GM23338 (cell line): ENCODE measurements around the gene TRPC4. TPM values are rescaled to one million over a fixed set of nuclear protein-coding genes. Genes with fewer than 3 reads are reported as not detected.

ENCODE experiments used
- ATAC-seq: fragments of 200-7000 bp; cut with Tn5 transposase; 3 replicates; pipeline ENCODE4 v1.9.1; 2020
- DNase-seq: peaks from one replicate; pipeline ENCODE4 v3.0.0-alpha.2; 2015; ENCODE audit warnings: low spot score
- H2AFZ ChIP-seq: fragments of 200-600 bp; sonication (generic); 2 replicates; pipeline ENCODE4 v1.8.0; 2016; ENCODE audit warnings: antibody characterized with exemption, mild to moderate bottlenecking, moderate library complexity
- H3F3A ChIP-seq: fragments of 200-600 bp; sonication (generic); replicated peaks from 2 replicates; pipeline ENCODE4 v1.8.0; 2017; ENCODE audit warnings: antibody characterized with exemption, mixed run types, low read depth
- H3K27ac ChIP-seq: fragments of 200-600 bp; sonication (generic); 2 replicates; pipeline ENCODE4 v1.6.1; 2016; ENCODE audit warnings: low read depth
- H3K27me3 ChIP-seq: fragments of 200-600 bp; sonication (generic); 2 replicates; pipeline ENCODE4 v1.8.0; 2016; ENCODE audit warnings: mild to moderate bottlenecking, mixed run types, moderate library complexity; ENCODE audit not compliant: insufficient read depth
- H3K36me3 ChIP-seq: fragments of 200-600 bp; sonication (generic); 2 replicates; pipeline ENCODE4 v1.8.0; 2016; ENCODE audit warnings: mild to moderate bottlenecking; ENCODE audit not compliant: insufficient read depth
- H3K4me1 ChIP-seq: fragments of 200-600 bp; sonication (generic); 2 replicates; pipeline ENCODE4 v1.8.0; 2016; ENCODE audit warnings: mild to moderate bottlenecking, moderate library complexity; ENCODE audit not compliant: insufficient read depth
- H3K4me2 ChIP-seq: fragments of 200-600 bp; sonication (generic); 2 replicates; pipeline ENCODE4 v1.7.1; 2017; ENCODE audit warnings: mixed run types
- H3K4me3 ChIP-seq: fragments of 200-600 bp; sonication (generic); 2 replicates; pipeline ENCODE4 v1.6.1; 2016; ENCODE audit warnings: mixed run types
- H3K79me2 ChIP-seq: fragments of 200-600 bp; sonication (generic); replicated peaks from 2 replicates; pipeline ENCODE4 v1.8.0; 2017; ENCODE audit warnings: mild to moderate bottlenecking; ENCODE audit not compliant: insufficient read depth
- H3K9me2 ChIP-seq: fragments of 200-600 bp; sonication (generic); 2 replicates; pipeline ENCODE4 v1.8.0; 2017; ENCODE audit not compliant: insufficient read depth
- H4K20me1 ChIP-seq: fragments of 200-600 bp; sonication (generic); replicated peaks from 2 replicates; pipeline ENCODE4 v1.8.0; 2017; ENCODE audit warnings: mild to moderate bottlenecking; ENCODE audit not compliant: insufficient read depth
- H3K27ac Mint-ChIP-seq: 2 replicates; pipeline ENCODE4 v1.8.0; 2020; ENCODE audit warnings: inconsistent platforms, mild to moderate bottlenecking, moderate library complexity, mixed read lengths
- H3K27me3 Mint-ChIP-seq: 3 replicates; pipeline ENCODE4 v1.8.0; 2022; ENCODE audit warnings: low read depth, mild to moderate bottlenecking, moderate library complexity, mixed read lengths, inconsistent platforms; ENCODE audit not compliant: insufficient read depth, poor library complexity
- H3K36me3 Mint-ChIP-seq: 3 replicates; pipeline ENCODE4 v1.8.0; 2021; ENCODE audit warnings: low read depth, mild to moderate bottlenecking, inconsistent platforms, moderate library complexity, mixed read lengths
- H3K4me1 Mint-ChIP-seq: 3 replicates; pipeline ENCODE4 v1.8.0; 2020; ENCODE audit warnings: mild to moderate bottlenecking, inconsistent platforms, mixed read lengths
- H3K4me3 Mint-ChIP-seq: 3 replicates; pipeline ENCODE4 v1.8.0; 2021; ENCODE audit warnings: moderate library complexity, mild to moderate bottlenecking, inconsistent platforms, mixed read lengths
- H3K9me3 Mint-ChIP-seq: 3 replicates; pipeline ENCODE4 v1.8.0; 2020; ENCODE audit warnings: moderate library complexity, mild to moderate bottlenecking, inconsistent platforms, mixed read lengths
- CREB1 ChIP-seq: fragments of 250-450 bp; sonication (Bioruptor Pico); IDR thresholded peaks from 2 replicates; pipeline ENCODE4 v1.5.0; 2020; ENCODE audit warnings: low read depth, mild to moderate bottlenecking, moderate library complexity
- CTCF ChIP-seq, 2 experiments: fragments of 200-600 bp in 1 of 2; sonication (generic) in 1 of 2; conservative IDR thresholded peaks; 2 replicates each; pipeline versions ENCODE4 v1.5.1 to v1.6.1; 2016 to 2017; ENCODE audit warnings: antibody characterized with exemption in 2 of 2, low read depth in 2 of 2, mild to moderate bottlenecking in 2 of 2, moderate library complexity in 1 of 2
- ETS1 ChIP-seq: IDR thresholded peaks from 2 replicates; pipeline ENCODE4 v1.6.1; 2016; ENCODE audit warnings: antibody characterized with exemption
- EZH2 ChIP-seq: fragments of 200-600 bp; sonication (generic); IDR thresholded peaks from one replicate; pipeline ENCODE4 v1.8.0; 2017; ENCODE audit warnings: antibody characterized with exemption, mild to moderate bottlenecking, low read depth; ENCODE audit not compliant: unreplicated experiment
- EZH2phosphoT487 ChIP-seq: fragments of 200-600 bp; sonication (generic); IDR thresholded peaks from one replicate; pipeline ENCODE4 v1.8.1; 2018; ENCODE audit warnings: antibody characterized with exemption; ENCODE audit not compliant: unreplicated experiment
- JUNB ChIP-seq: IDR thresholded peaks from one replicate; pipeline ENCODE4 v1.6.1; 2016; ENCODE audit warnings: antibody characterized with exemption; ENCODE audit not compliant: unreplicated experiment
- NANOG ChIP-seq: IDR thresholded peaks from 2 replicates; pipeline ENCODE4 v1.6.1; 2016; ENCODE audit warnings: antibody characterized with exemption, borderline replicate concordance
- POLR2AphosphoS5 ChIP-seq: IDR thresholded peaks from 2 replicates; pipeline ENCODE4 v1.6.1; 2016; ENCODE audit warnings: antibody characterized with exemption, low read depth
- STAT1 ChIP-seq: IDR thresholded peaks from one replicate; pipeline ENCODE4 v1.6.1; 2016; ENCODE audit warnings: antibody characterized with exemption; ENCODE audit not compliant: unreplicated experiment
- ZNF114 ChIP-seq: fragments of 250-450 bp; sonication (Bioruptor Pico); IDR thresholded peaks from 2 replicates; pipeline ENCODE4 v1.5.0; 2020; ENCODE audit warnings: mild to moderate bottlenecking, moderate library complexity
- ZNF331 ChIP-seq: fragments of 250-450 bp; sonication (Bioruptor Pico); IDR thresholded peaks from 2 replicates; pipeline ENCODE4 v1.5.0; 2020; ENCODE audit warnings: low read depth, mild to moderate bottlenecking, moderate library complexity
- polyA plus RNA-seq: library from polyadenylated mRNA; unstranded; fragments of >200 nt; fragmentation: Nextera tagmentation; extraction: Ambion mirVana; gene quantifications from 2 replicates; pipeline ENCODE4 v1.2.1, GENCODE V29; 2016
- total RNA-seq: library from RNA; depleted of rRNA; stranded (reverse); fragments of >200 nt; shearing (Covaris generic); gene quantifications from 2 replicates; pipeline ENCODE4 v1.2.3, GENCODE V29; 2014
- TF ChIP-seq, protein P1 (sequence below): fragments of 250-450 bp; sonication (Bioruptor Pico); IDR thresholded peaks from 2 replicates; pipeline ENCODE4 v1.5.0; 2020; ENCODE audit warnings: mild to moderate bottlenecking, moderate library complexity
- TF ChIP-seq, protein P2 (sequence below): IDR thresholded peaks from one replicate; pipeline ENCODE4 v1.6.1; 2018; ENCODE audit warnings: antibody characterized with exemption; ENCODE audit not compliant: unreplicated experiment

The TRPC4 gene
- total and polyA plus RNA-seq, 2 experiments from 2014 or later, result 1.1 to 2.1 TPM

DNA sequence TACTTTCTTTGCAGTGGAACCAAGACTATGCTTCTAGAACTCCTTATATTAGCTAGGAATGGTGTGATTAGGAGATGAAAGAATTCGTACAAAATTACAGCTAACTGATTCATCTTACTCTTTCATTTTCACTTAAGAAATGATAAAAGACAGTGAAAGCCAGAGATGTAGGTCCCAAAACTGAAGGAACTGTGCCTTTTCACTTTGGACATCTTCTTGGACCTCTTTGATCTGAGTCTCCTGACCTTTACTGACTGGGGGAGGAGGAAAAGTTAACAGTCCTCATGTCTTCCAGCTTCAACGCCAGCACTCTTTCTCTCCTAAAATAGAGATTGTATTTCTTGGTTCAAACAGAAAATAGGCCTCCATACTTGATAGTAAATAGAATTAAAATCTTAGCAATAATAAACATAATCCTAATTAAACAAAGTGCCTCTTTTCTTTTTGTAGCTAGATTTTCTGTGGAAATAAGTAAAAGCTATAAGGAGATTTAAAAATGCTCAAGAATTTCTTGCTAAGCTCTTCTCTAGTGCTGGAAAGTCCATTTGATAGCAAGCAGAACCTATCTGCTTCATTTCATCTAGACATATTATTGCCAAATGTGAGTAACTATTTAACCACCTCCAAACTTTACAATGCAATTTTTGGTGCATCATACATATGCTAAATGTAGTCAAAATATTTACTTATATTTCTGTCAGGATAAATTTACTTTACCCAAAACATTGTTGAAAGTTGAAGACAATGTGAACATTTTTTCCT, 161.7 kb downstream of the TRPC4 start:
- Histone ChIP-seq H3F3A (no peaks in the 10 kb centered on the region), H2AFZ (no peak overlapping the region), H3K27me3 (no peaks in the 10 kb centered on the region), H3K36me3 (no peaks in the 10 kb centered on the region), H3K4me3 (no peak overlapping the region), H3K4me1 (no peaks in the 10 kb centered on the region), H4K20me1 (no peaks in the 10 kb centered on the region), H3K4me2 (no peak overlapping the region), H3K9me2 (no peaks in the 10 kb centered on the region), H3K27ac (no peak overlapping the region), H3K79me2 (no peaks in the 10 kb centered on the region)
- Mint-ChIP-seq H3K27ac (no peak overlapping the region), H3K27me3 (peaks cover 2% of the 10 kb centered on the region), H3K9me3 (no peaks in the 10 kb centered on the region), H3K36me3 (no peaks in the 10 kb centered on the region), H3K4me3 (no peak overlapping the region), H3K4me1 (no peaks in the 10 kb centered on the region)
- DNase-seq (no peak), ATAC-seq (no peak)
- TF ChIP-seq EZH2phosphoT487, result no peak
- TF ChIP-seq CTCF (conservative IDR thresholded peaks at IDR 0.05; ENCODE audit: low read depth in 2 of 2), result no peak
- TF ChIP-seq, protein P1, sequence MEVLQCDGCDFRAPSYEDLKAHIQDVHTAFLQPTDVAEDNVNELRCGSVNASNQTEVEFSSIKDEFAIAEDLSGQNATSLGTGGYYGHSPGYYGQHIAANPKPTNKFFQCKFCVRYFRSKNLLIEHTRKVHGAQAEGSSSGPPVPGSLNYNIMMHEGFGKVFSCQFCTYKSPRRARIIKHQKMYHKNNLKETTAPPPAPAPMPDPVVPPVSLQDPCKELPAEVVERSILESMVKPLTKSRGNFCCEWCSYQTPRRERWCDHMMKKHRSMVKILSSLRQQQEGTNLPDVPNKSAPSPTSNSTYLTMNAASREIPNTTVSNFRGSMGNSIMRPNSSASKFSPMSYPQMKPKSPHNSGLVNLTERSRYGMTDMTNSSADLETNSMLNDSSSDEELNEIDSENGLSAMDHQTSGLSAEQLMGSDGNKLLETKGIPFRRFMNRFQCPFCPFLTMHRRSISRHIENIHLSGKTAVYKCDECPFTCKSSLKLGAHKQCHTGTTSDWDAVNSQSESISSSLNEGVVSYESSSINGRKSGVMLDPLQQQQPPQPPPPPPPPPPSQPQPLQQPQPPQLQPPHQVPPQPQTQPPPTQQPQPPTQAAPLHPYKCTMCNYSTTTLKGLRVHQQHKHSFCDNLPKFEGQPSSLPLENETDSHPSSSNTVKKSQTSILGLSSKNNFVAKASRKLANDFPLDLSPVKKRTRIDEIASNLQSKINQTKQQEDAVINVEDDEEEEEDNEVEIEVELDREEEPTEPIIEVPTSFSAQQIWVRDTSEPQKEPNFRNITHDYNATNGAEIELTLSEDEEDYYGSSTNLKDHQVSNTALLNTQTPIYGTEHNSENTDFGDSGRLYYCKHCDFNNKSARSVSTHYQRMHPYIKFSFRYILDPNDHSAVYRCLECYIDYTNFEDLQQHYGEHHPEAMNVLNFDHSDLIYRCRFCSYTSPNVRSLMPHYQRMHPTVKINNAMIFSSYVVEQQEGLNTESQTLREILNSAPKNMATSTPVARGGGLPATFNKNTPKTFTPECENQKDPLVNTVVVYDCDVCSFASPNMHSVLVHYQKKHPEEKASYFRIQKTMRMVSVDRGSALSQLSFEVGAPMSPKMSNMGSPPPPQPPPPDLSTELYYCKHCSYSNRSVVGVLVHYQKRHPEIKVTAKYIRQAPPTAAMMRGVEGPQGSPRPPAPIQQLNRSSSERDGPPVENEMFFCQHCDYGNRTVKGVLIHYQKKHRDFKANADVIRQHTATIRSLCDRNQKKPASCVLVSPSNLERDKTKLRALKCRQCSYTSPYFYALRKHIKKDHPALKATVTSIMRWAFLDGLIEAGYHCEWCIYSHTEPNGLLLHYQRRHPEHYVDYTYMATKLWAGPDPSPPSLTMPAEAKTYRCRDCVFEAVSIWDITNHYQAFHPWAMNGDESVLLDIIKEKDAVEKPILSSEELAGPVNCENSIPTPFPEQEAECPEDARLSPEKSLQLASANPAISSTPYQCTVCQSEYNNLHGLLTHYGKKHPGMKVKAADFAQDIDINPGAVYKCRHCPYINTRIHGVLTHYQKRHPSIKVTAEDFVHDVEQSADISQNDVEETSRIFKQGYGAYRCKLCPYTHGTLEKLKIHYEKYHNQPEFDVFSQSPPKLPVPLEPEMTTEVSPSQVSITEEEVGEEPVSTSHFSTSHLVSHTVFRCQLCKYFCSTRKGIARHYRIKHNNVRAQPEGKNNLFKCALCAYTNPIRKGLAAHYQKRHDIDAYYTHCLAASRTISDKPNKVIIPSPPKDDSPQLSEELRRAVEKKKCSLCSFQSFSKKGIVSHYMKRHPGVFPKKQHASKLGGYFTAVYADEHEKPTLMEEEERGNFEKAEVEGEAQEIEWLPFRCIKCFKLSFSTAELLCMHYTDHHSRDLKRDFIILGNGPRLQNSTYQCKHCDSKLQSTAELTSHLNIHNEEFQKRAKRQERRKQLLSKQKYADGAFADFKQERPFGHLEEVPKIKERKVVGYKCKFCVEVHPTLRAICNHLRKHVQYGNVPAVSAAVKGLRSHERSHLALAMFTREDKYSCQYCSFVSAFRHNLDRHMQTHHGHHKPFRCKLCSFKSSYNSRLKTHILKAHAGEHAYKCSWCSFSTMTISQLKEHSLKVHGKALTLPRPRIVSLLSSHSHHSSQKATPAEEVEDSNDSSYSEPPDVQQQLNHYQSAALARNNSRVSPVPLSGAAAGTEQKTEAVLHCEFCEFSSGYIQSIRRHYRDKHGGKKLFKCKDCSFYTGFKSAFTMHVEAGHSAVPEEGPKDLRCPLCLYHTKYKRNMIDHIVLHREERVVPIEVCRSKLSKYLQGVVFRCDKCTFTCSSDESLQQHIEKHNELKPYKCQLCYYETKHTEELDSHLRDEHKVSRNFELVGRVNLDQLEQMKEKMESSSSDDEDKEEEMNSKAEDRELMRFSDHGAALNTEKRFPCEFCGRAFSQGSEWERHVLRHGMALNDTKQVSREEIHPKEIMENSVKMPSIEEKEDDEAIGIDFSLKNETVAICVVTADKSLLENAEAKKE (CRISPR knock-in tag), result no peak
- TF ChIP-seq ETS1, result no peak
- TF ChIP-seq POLR2AphosphoS5, result no peak
- no peak for TF ChIP-seq NANOG
- TF ChIP-seq ZNF114 (CRISPR knock-in tag), result no peak
- TF ChIP-seq, protein P2, sequence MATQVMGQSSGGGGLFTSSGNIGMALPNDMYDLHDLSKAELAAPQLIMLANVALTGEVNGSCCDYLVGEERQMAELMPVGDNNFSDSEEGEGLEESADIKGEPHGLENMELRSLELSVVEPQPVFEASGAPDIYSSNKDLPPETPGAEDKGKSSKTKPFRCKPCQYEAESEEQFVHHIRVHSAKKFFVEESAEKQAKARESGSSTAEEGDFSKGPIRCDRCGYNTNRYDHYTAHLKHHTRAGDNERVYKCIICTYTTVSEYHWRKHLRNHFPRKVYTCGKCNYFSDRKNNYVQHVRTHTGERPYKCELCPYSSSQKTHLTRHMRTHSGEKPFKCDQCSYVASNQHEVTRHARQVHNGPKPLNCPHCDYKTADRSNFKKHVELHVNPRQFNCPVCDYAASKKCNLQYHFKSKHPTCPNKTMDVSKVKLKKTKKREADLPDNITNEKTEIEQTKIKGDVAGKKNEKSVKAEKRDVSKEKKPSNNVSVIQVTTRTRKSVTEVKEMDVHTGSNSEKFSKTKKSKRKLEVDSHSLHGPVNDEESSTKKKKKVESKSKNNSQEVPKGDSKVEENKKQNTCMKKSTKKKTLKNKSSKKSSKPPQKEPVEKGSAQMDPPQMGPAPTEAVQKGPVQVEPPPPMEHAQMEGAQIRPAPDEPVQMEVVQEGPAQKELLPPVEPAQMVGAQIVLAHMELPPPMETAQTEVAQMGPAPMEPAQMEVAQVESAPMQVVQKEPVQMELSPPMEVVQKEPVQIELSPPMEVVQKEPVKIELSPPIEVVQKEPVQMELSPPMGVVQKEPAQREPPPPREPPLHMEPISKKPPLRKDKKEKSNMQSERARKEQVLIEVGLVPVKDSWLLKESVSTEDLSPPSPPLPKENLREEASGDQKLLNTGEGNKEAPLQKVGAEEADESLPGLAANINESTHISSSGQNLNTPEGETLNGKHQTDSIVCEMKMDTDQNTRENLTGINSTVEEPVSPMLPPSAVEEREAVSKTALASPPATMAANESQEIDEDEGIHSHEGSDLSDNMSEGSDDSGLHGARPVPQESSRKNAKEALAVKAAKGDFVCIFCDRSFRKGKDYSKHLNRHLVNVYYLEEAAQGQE, result no peak
- TF ChIP-seq CREB1 (CRISPR knock-in tag), result no peak
- no peak for TF ChIP-seq ZNF331 (CRISPR knock-in tag)
- TF ChIP-seq EZH2, result no peak
- TF ChIP-seq JUNB, result no peak
- no peak for TF ChIP-seq STAT1
